IMR-90 (cell line): ENCODE results near the gene PTCD1. TPM values are rescaled to one million over a fixed set of nuclear protein-coding genes. Genes with fewer than 3 reads are reported as not detected.

Source experiments
- ATAC-seq: fragments of 200-7000 bp; cut with Tn5 transposase; 2 replicates; pipeline ENCODE4 v1.9.1; 2020; ENCODE audit warnings: low read depth, mild to moderate bottlenecking, moderate library complexity
- BruUV-seq: library from RNA; stranded (reverse); fragments of 400-500 nt; replicated peaks from 2 replicates; lab custom pipeline; 2021; lab: Mats Ljungman, UMichigan
- CTCF ChIA-PET: fragments of 300-600 bp; formaldehyde crosslinking; extraction: SDS; loops from one replicate; lab custom pipeline; 2021; ENCODE audit warnings: antibody characterized with exemption; lab: Yijun Ruan, JAX
- POLR2A ChIA-PET: fragments of 300-600 bp; sonication (Branson Sonifier 250); formaldehyde crosslinking; loops from one replicate; lab custom pipeline; 2022; ENCODE audit warnings: antibody characterized with exemption; ENCODE audit not compliant: unreplicated experiment; lab: Charles Lee
- DNase-seq: peaks from one replicate; pipeline ENCODE4 v3.0.0; 2013
- H2AFZ ChIP-seq: replicated peaks from 2 replicates; pipeline ENCODE3; 2013; ENCODE audit warnings: low read length, mild to moderate bottlenecking; ENCODE audit not compliant: poor library complexity
- H2AK5ac ChIP-seq: 2 replicates; pipeline ENCODE4 v1.6.1; 2013; ENCODE audit warnings: low read depth, low read length, inconsistent platforms
- H2AK9ac ChIP-seq: replicated peaks from 2 replicates; pipeline ENCODE3; 2013; ENCODE audit warnings: mild to moderate bottlenecking, low read depth, low read length, moderate library complexity; ENCODE audit not compliant: poor library complexity
- H2BK120ac ChIP-seq: 2 replicates; pipeline ENCODE4 v1.6.1; 2013; ENCODE audit warnings: low read depth, low read length, inconsistent platforms
- H2BK15ac ChIP-seq: 3 replicates; pipeline ENCODE4 v1.6.1; 2013; ENCODE audit warnings: low read depth, low read length, inconsistent platforms
- H2BK20ac ChIP-seq: 2 replicates; pipeline ENCODE4 v1.6.1; 2013; ENCODE audit warnings: low read depth, mild to moderate bottlenecking, inconsistent platforms, low read length, moderate library complexity
- H2BK5ac ChIP-seq: 2 replicates; pipeline ENCODE4 v1.6.1; 2013; ENCODE audit warnings: mild to moderate bottlenecking, low read depth, low read length, inconsistent platforms; ENCODE audit not compliant: poor library complexity, severe bottlenecking
- H3K14ac ChIP-seq: replicated peaks from 2 replicates; pipeline ENCODE4 v1.6.1; 2013; ENCODE audit warnings: low read depth, low read length, inconsistent platforms
- H3K18ac ChIP-seq: 2 replicates; pipeline ENCODE4 v1.6.1; 2013; ENCODE audit warnings: low read depth, low read length, control low read depth
- H3K23ac ChIP-seq: 2 replicates; pipeline ENCODE4 v1.6.1; 2013; ENCODE audit warnings: low read depth, low read length, inconsistent platforms
- H3K27ac ChIP-seq: 2 replicates; pipeline ENCODE4 v1.5.1; 2013; ENCODE audit warnings: mild to moderate bottlenecking, control low read depth, low read length; ENCODE audit not compliant: insufficient read depth
- H3K27me3 ChIP-seq: 2 replicates; pipeline ENCODE4 v1.6.1; 2013; ENCODE audit warnings: low read length; ENCODE audit not compliant: control insufficient read depth, insufficient read depth
- H3K36me3 ChIP-seq: 2 replicates; pipeline ENCODE4 v1.6.1; 2013; ENCODE audit warnings: low read length, mixed read lengths; ENCODE audit not compliant: control insufficient read depth, insufficient read depth
- H3K4ac ChIP-seq: 2 replicates; pipeline ENCODE4 v1.6.1; 2013; ENCODE audit warnings: low read depth, low read length, inconsistent platforms
- H3K4me1 ChIP-seq: 2 replicates; pipeline ENCODE4 v1.6.1; 2013; ENCODE audit warnings: low read length, mixed read lengths; ENCODE audit not compliant: control insufficient read depth, insufficient read depth
- H3K4me2 ChIP-seq: 2 replicates; pipeline ENCODE4 v1.6.1; 2013; ENCODE audit warnings: low read depth, mild to moderate bottlenecking, control low read depth, low read length, moderate library complexity
- H3K4me3 ChIP-seq: 2 replicates; pipeline ENCODE4 v1.5.1; 2013; ENCODE audit warnings: low read depth, mild to moderate bottlenecking, control low read depth, low read length, moderate library complexity; ENCODE audit not compliant: insufficient read depth
- H3K56ac ChIP-seq: 2 replicates; pipeline ENCODE4 v1.6.1; 2013; ENCODE audit warnings: low read length, inconsistent platforms; ENCODE audit not compliant: insufficient read depth; ENCODE audit errors: extremely low read depth
- H3K79me1 ChIP-seq, 2 experiments: 2 replicates each; pipeline ENCODE4 v1.6.1; 2013; ENCODE audit warnings: low read length in 2 of 2, inconsistent platforms in 1 of 2, low read depth in 1 of 2
- H3K9ac ChIP-seq: 2 replicates; pipeline ENCODE4 v1.6.1; 2013; ENCODE audit warnings: low read depth, low read length, control low read depth
- H3K9me1 ChIP-seq: 2 replicates; pipeline ENCODE4 v1.6.1; 2013; ENCODE audit warnings: low read length, inconsistent platforms; ENCODE audit not compliant: insufficient read depth
- H3K9me3 ChIP-seq: 2 replicates; pipeline ENCODE4 v1.6.1; 2013; ENCODE audit warnings: low read length; ENCODE audit not compliant: control insufficient read depth, insufficient read depth
- H4K20me1 ChIP-seq: 2 replicates; pipeline ENCODE4 v1.6.1; 2013; ENCODE audit warnings: low read length, inconsistent platforms; ENCODE audit not compliant: insufficient read depth
- H4K5ac ChIP-seq: 2 replicates; pipeline ENCODE4 v1.6.1; 2013; ENCODE audit warnings: mild to moderate bottlenecking, low read depth, low read length, control low read depth
- H4K8ac ChIP-seq, 2 experiments: 2 replicates each; pipeline ENCODE4 v1.6.1; 2013; ENCODE audit warnings: low read depth in 2 of 2, low read length in 2 of 2, control low read depth in 1 of 2, inconsistent platforms in 1 of 2
- H4K91ac ChIP-seq: 2 replicates; pipeline ENCODE4 v1.6.1; 2013; ENCODE audit warnings: low read depth, low read length, inconsistent platforms; ENCODE audit not compliant: insufficient read depth
- CHD1 ChIP-seq: IDR thresholded peaks from 2 replicates; pipeline ENCODE4 v1.6.1; 2012; ENCODE audit warnings: low read depth, low read length, improper control_type of control experiment
- MAZ ChIP-seq: IDR thresholded peaks from 2 replicates; pipeline ENCODE4 v1.6.1; 2012; ENCODE audit warnings: low read depth, mild to moderate bottlenecking, low read length, improper control_type of control experiment, moderate library complexity, borderline replicate concordance
- NFE2L2 ChIP-seq: fragments of 150-350 bp; IDR thresholded peaks from 2 replicates; pipeline ENCODE4 v1.6.1; 2016; ENCODE audit warnings: low read depth, mild to moderate bottlenecking, low read length
- RAD21 ChIP-seq: IDR thresholded peaks from 2 replicates; pipeline ENCODE4 v1.6.1; 2012; ENCODE audit warnings: low read length, improper control_type of control experiment
- RCOR1 ChIP-seq: IDR thresholded peaks from 2 replicates; pipeline ENCODE4 v1.6.1; 2012; ENCODE audit warnings: mild to moderate bottlenecking, low read length, improper control_type of control experiment; ENCODE audit not compliant: insufficient replicate concordance
- SMC3 ChIP-seq: fragments of 150-350 bp; IDR thresholded peaks from 2 replicates; pipeline ENCODE4 v1.6.1; 2016; ENCODE audit warnings: low read depth, mild to moderate bottlenecking, antibody characterized with exemption, low read length, moderate library complexity
- WGBS, 2 experiments: methylation state at CpG; one replicate each; pipeline versions ENCODE4 v1.1.5 to v1.1.7; 2013; ENCODE audit warnings: missing lambda C conversion rate in 2 of 2; ENCODE audit not compliant: insufficient read length in 1 of 2; ENCODE audit errors: extremely low coverage in 2 of 2; 5-methylcytosine and 5-hydroxymethylcytosine counted together
- dilution Hi-C: fragments of 300-500 bp; cut with HindIII; formaldehyde crosslinking; loops from one replicate; pipeline ENCODE4 v1.14.3; 2018; ENCODE audit warnings: low sequenced_read_pairs; ENCODE audit not compliant: unreplicated experiment
- in situ Hi-C: fragments of 300-500 bp; cut with MboI; formaldehyde crosslinking; loops from 3 replicates; pipeline ENCODE4 v1.14.3; 2019; ENCODE audit warnings: low sequenced_read_pairs, inconsistent platforms, mixed read lengths
- intact Hi-C: fragments of 100-400 bp; cut with micrococcal nuclease; formaldehyde crosslinking; loops from 2 replicates; pipeline ENCODE4 v1.10.0; 2022
- polyA plus RNA-seq, 3 experiments: library from polyadenylated mRNA; depleted of rRNA; stranded (reverse); fragments of >200 nt; gene quantifications; 2 replicates each; pipeline ENCODE4 v1.2.3, GENCODE V29; 2012; ENCODE audit warnings: low replicate concordance in 1 of 3
- total RNA-seq: library from RNA; depleted of rRNA; stranded (reverse); fragments of >200 nt; gene quantifications from 2 replicates; pipeline ENCODE4 v1.2.3, GENCODE V29; 2012
- TF ChIP-seq, protein P1 (sequence below): fragments of 150-350 bp; IDR thresholded peaks from 2 replicates; pipeline ENCODE4 v1.6.1; 2016; ENCODE audit warnings: low read depth, mild to moderate bottlenecking, low read length, moderate library complexity, borderline replicate concordance
- TF ChIP-seq, protein P2 (sequence below): conservative IDR thresholded peaks from 2 replicates; pipeline ENCODE4 v1.5.1; 2012; ENCODE audit warnings: mild to moderate bottlenecking, low read depth, low read length, improper control_type of control experiment
- TF ChIP-seq, protein P3 (sequence below): fragments of 150-350 bp; IDR thresholded peaks from 2 replicates; pipeline ENCODE4 v1.6.1; 2017; ENCODE audit warnings: mild to moderate bottlenecking, antibody characterized with exemption, low read length, low read depth

Gene PTCD1
- total and polyA plus RNA-seq, 2 of the 4 experiments (the other 2 are of a cell fraction): 2.2 to 4.0 TPM

DNA sequence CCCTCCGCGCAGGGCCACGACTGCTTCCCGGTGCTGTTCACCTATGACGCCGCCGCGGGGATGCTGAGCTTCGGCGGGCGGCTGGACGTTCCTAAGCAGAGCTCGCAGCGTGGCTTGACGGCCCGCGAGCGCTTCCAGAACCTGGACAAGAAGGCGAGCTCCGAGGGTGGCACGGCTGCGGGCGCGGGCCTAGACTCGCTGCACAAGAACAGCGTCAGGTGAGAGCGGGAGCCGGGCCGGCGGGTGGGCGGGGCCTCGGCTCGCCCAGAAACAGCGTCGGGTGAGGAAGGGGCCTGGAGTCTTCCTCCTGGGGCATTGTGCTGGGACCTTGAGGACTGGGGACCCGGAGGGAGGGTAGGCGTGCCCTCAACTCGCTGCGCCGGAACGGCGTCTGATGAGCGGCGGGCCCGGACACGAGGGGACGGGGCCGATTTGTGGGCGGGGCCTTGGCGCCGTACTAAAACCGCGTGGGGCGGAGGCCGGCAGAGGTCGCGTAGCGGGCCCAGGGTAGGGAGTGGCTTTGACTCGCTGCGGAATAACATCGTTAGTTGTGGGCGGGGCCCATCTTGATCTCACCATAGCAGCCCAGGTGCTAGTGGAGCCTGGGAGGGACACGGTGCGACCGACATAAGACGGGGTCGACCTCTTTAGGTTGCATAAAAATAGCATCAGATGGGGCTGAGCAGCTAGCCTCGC lies 45.8 kb downstream of the PTCD1 start:
- CTCF ChIA-PET: no interaction called here

More for the DNA sequence above, 45.8 kb downstream of the PTCD1 start:
- in situ Hi-C loops (no loop called here), dilution Hi-C loops (no loop called here), intact Hi-C loops (no loop called here)
- Histone ChIP-seq H3K9me3 (no peaks in the 10 kb centered on the region), H3K18ac (no peak overlapping the region), H3K4me2 (peak overlapping the region; percentile 85), H3K9ac (no peak overlapping the region), H2BK20ac (no peak overlapping the region), H2AFZ (peak overlapping the region; percentile 77), H2BK120ac (no peak overlapping the region), H4K8ac (peak overlapping the region; percentile 23 to 56; a peak in 1 of 4 replicates), H3K79me1 (peaks cover 5 to 49% of the 10 kb centered on the region in 2 experiments), H3K4me3 (peak overlapping the region; percentile 45), H3K23ac (no peak overlapping the region), H3K27me3 (no peaks in the 10 kb centered on the region), H3K4me1 (peaks cover 7% of the 10 kb centered on the region), H3K14ac (0 out of 2 replicates have a peak overlapping the region, but pooled peaks have one; percentile 8), H3K36me3 (peaks cover 69% of the 10 kb centered on the region), H3K9me1 (peaks cover 3% of the 10 kb centered on the region), H2AK5ac (0 out of 2 replicates have a peak overlapping the region, but pooled peaks have one; percentile 16), H4K20me1 (peaks cover 54% of the 10 kb centered on the region), H2BK5ac (no peak overlapping the region), H4K91ac (no peak overlapping the region), H2AK9ac (peak overlapping the region; percentile 48), H3K27ac (no peak overlapping the region; the same call in 1 of the 2 replicates), H2BK15ac (no peak overlapping the region), H3K56ac (no peak overlapping the region), H4K5ac (peak overlapping the region; percentile 79), H3K4ac (peak overlapping the region; percentile 51; the same call in 1 of the 2 replicates)
- no peak for DNase-seq
- peak; percentile 63 for ATAC-seq
- TF ChIP-seq RCOR1 (no peak), NFE2L2 (no peak), RAD21 (no peak), CHD1 (no peak), SMC3 (no peak), MAZ (no peak)
- TF ChIP-seq, protein P1, sequence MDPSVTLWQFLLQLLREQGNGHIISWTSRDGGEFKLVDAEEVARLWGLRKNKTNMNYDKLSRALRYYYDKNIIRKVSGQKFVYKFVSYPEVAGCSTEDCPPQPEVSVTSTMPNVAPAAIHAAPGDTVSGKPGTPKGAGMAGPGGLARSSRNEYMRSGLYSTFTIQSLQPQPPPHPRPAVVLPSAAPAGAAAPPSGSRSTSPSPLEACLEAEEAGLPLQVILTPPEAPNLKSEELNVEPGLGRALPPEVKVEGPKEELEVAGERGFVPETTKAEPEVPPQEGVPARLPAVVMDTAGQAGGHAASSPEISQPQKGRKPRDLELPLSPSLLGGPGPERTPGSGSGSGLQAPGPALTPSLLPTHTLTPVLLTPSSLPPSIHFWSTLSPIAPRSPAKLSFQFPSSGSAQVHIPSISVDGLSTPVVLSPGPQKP: no peak
- TF ChIP-seq, protein P2, sequence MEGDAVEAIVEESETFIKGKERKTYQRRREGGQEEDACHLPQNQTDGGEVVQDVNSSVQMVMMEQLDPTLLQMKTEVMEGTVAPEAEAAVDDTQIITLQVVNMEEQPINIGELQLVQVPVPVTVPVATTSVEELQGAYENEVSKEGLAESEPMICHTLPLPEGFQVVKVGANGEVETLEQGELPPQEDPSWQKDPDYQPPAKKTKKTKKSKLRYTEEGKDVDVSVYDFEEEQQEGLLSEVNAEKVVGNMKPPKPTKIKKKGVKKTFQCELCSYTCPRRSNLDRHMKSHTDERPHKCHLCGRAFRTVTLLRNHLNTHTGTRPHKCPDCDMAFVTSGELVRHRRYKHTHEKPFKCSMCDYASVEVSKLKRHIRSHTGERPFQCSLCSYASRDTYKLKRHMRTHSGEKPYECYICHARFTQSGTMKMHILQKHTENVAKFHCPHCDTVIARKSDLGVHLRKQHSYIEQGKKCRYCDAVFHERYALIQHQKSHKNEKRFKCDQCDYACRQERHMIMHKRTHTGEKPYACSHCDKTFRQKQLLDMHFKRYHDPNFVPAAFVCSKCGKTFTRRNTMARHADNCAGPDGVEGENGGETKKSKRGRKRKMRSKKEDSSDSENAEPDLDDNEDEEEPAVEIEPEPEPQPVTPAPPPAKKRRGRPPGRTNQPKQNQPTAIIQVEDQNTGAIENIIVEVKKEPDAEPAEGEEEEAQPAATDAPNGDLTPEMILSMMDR: no peak
- TF ChIP-seq, protein P3, sequence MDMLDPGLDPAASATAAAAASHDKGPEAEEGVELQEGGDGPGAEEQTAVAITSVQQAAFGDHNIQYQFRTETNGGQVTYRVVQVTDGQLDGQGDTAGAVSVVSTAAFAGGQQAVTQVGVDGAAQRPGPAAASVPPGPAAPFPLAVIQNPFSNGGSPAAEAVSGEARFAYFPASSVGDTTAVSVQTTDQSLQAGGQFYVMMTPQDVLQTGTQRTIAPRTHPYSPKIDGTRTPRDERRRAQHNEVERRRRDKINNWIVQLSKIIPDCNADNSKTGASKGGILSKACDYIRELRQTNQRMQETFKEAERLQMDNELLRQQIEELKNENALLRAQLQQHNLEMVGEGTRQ: no peak
- WGBS, 2 experiments: 15% methylated on average over 51 of the region's 68 CpGs; no CpG with 5 or more reads in 1 of the 2 experiments
- BruUV-seq: no TSS peak
- POLR2A ChIA-PET: interaction anchor here (0.8 kb wide), 1 partner anchor 16 kb away, joined by 5 read pairs; the partner anchor contains the start of genes BUD31 and PDAP1
